ENCODE results near the gene SHH. TPM values are rescaled to one million over a fixed set of nuclear protein-coding genes. Genes with fewer than 3 reads are reported as not detected.

SHH gene
- total and polyA plus RNA-seq, 2 of the 13 experiments (the other 11 are each of a cell fraction or from before 2014, with no cell fraction given) = 1.9 to 3.4 TPM

- TF ChIP-seq CSRNP2 (CRISPR knock-in tag; conservative IDR thresholded peaks at IDR 0.05; ENCODE audit: low read depth) (no peak), KMT2A (CRISPR knock-in tag; IDR thresholded peaks at IDR 0.05) (no peak), ZNF513 (CRISPR knock-in tag; conservative IDR thresholded peaks at IDR 0.05) (no peak), GPBP1L1 (CRISPR knock-in tag; IDR thresholded peaks at IDR 0.05) (no peak), TEAD2 (CRISPR knock-in tag; IDR thresholded peaks at IDR 0.05) (no peak), ZNF724P (CRISPR knock-in tag; IDR thresholded peaks at IDR 0.05; ENCODE audit: borderline replicate concordance) (no peak), KDM2A (CRISPR knock-in tag; IDR thresholded peaks at IDR 0.05; ENCODE audit: borderline replicate concordance, low read depth) (peak; percentile 87), BATF2 (CRISPR knock-in tag; IDR thresholded peaks at IDR 0.05) (no peak), GLI4 (CRISPR knock-in tag; IDR thresholded peaks at IDR 0.05; ENCODE audit: borderline replicate concordance) (no peak), ZNF18 (CRISPR knock-in tag; IDR thresholded peaks at IDR 0.05; ENCODE audit: insufficient replicate concordance) (no peak), LCORL (IDR thresholded peaks at IDR 0.05) (no peak), LCORL (CRISPR knock-in tag; IDR thresholded peaks at IDR 0.05) (peak; percentile 71), ATF7 (IDR thresholded peaks at IDR 0.05) (no peak), ATF7 (CRISPR knock-in tag; IDR thresholded peaks at IDR 0.05) (no peak), ZNF775 (CRISPR knock-in tag; IDR thresholded peaks at IDR 0.05; ENCODE audit: borderline replicate concordance) (no peak), PHF5A (CRISPR knock-in tag; IDR thresholded peaks at IDR 0.05; ENCODE audit: low read depth, unreplicated experiment) (no peak), PREB (CRISPR knock-in tag; IDR thresholded peaks at IDR 0.05) (no peak), REL (CRISPR knock-in tag; conservative IDR thresholded peaks at IDR 0.05) (no peak), MAX (IDR thresholded peaks at IDR 0.05) (no peak), U2AF2 (IDR thresholded peaks at IDR 0.05; ENCODE audit: low read depth, low read length) (no peak), CENPBD1 (CRISPR knock-in tag; IDR thresholded peaks at IDR 0.05; ENCODE audit: borderline replicate concordance, low read depth) (no peak)
These were observed 3.3 kb upstream of the SHH start (continued) for GRCh38 chr7:155815332-155816191.

Data from HepG2 (cell line).